Spinal cord (tissue), 10 donors: ENCODE data around the gene ASIC4. TPM values are rescaled to one million over a fixed set of nuclear protein-coding genes. Genes with fewer than 3 reads are reported as not detected.

Source experiments
- DNase-seq, 6 donors: peaks; one replicate each; pipeline versions ENCODE4 v3.0.0 to v3.0.0-alpha.2; 2013 to 2015; ENCODE audit warnings: low spot score in 6 of 6, low read depth in 4 of 6
- H3K27ac ChIP-seq: one replicate; pipeline ENCODE4 v1.5.1; 2013; ENCODE audit warnings: low read depth, low read length, control low read depth
- H3K27me3 ChIP-seq: one replicate; pipeline ENCODE4 v1.6.1; 2013; ENCODE audit warnings: low read length; ENCODE audit not compliant: control insufficient read depth, insufficient read depth
- H3K36me3 ChIP-seq: one replicate; pipeline ENCODE4 v1.6.1; 2013; ENCODE audit warnings: low read length; ENCODE audit not compliant: control insufficient read depth, insufficient read depth
- H3K4me1 ChIP-seq: one replicate; pipeline ENCODE4 v1.6.1; 2013; ENCODE audit warnings: low read length; ENCODE audit not compliant: control insufficient read depth, insufficient read depth
- H3K4me3 ChIP-seq: one replicate; pipeline ENCODE4 v1.5.1; 2013; ENCODE audit warnings: low read depth, low read length, control low read depth
- H3K9me3 ChIP-seq: one replicate; pipeline ENCODE4 v1.6.1; 2013; ENCODE audit warnings: low read length; ENCODE audit not compliant: control insufficient read depth, insufficient read depth
- WGBS: methylation state at CpG from one replicate; pipeline ENCODE4 v1.1.5; 2013; ENCODE audit warnings: missing lambda C conversion rate; ENCODE audit not compliant: insufficient coverage; 5-methylcytosine and 5-hydroxymethylcytosine counted together
- polyA plus RNA-seq, 2 donors: library from polyadenylated mRNA; unstranded; fragments of 120-200 nt; gene quantifications; one replicate each; pipeline ENCODE4 v1.2.1, GENCODE V29; 2013; ENCODE audit not compliant: insufficient read length in 2 of 2
- total RNA-seq, 2 donors: library from RNA; depleted of rRNA in 1 of 2; stranded (reverse); fragments of 120-200 nt in 1 of 2; fragments of >200 nt in 1 of 2; gene quantifications; one replicate each; pipeline versions ENCODE4 v1.2.3 to v1.2.4, GENCODE V29; 2013 to 2014
- donor health status: healthy.

ASIC4 gene
- total and polyA plus RNA-seq, 4 donors, result 8.2 to 47.2 (median 27.6) TPM

DNA sequence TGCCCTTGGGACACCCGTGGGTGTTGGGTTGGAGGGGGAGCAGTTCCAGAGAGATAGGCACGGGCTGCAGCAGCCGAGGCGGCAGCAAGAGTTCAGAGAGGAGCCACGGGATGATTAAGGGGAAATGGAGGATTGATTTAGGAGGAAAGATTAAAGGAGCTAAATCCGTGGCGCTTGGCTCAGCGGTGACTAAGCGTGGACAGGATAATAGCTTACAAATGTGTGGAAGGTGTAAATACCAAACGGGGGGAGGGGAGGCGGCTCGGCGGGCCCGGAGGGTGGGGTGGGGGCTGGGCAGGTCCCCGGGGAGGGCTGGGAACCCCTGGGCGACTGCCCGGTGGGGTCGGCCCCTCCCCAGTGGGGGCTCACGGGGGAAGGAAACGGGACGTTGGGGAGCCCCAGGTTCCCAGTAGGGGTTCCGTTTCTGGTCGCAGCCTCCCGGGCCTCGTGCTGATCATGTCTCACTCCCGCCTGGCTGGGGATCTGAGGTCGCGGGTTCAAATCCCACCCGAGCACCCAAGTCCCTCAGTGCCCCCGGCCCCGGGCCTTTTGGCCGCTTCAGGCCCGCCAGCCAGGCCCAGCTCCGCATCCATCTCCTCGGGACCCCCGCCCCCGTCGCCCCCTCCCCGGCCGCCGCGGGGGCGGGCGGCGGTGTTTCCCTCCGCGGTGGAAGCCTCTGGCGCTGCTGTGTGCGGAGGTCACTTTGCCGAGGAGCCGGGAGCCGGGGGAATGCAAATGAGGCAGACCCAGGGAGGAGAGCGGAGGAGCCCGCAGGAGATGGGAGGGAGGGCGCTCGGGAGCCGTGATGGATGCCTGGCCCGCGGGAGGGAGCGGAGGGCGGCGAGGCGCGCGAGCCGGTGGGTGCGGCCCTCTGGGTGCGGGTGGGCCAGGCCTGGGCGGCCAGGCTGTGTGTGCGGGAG, 8.1 kb downstream of the ASIC4 start:
- Histone ChIP-seq H3K9me3 (no peaks in the 10 kb centered on the region), H3K4me1 (peaks cover 79% of the 10 kb centered on the region), H3K27me3 (peaks cover 3% of the 10 kb centered on the region), H3K27ac (peak overlapping the region; percentile 25), H3K4me3 (peak overlapping the region; percentile 16), H3K36me3 (peaks cover 4% of the 10 kb centered on the region)
- peak in 2 of 6 donors; percentile 78 to 85 for DNase-seq
- WGBS, result 2% methylated on average over 60 of the region's 70 CpGs

DNA sequence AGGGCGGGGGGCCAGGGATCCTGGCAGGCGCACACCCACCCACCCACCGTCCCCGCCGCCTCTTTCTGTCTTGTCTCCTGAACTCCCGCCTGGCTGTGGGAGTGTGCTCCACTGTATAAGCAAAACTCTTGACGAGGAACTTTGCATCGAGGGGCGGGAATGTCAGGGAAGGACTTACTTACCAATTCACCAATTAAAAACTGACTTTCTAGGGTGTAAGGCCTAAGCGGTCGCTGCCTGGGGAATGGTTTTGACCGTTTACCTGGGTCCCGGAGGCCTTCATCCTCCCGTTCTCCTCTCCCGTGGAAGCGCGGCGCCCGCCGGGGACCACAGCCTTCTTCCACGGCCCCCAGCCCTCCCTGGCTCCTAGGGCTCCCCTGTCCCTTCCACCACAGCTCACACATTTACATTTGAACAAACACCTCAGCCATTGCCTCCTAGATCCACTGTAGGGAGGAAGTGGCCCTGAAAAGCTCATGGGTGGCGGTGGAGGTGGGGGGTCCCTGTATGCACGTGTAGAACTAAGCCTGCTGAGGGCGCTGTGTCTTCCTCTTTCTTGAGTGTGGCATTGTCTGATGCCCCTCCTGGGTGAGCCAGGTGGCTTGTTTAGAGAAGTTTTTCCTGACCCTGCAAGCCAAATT, 8.9 kb downstream of the ASIC4 start:
- whole genome bisulfite sequencing, result 28% methylated on average over 21 of the region's 24 CpGs
- H3K36me3 ChIP-seq, result peaks cover 4% of the 10 kb centered on the region
- H3K27ac ChIP-seq, result no peak overlapping the region
- H3K4me1 ChIP-seq, result peaks cover 74% of the 10 kb centered on the region
- no peaks in the 10 kb centered on the region for H3K9me3 ChIP-seq
- H3K4me3 ChIP-seq, result peak overlapping the region; percentile 16
- H3K27me3 ChIP-seq, result peaks cover 3% of the 10 kb centered on the region
- peak in 1 of 6 donors; percentile 57 for DNase-seq

DNA sequence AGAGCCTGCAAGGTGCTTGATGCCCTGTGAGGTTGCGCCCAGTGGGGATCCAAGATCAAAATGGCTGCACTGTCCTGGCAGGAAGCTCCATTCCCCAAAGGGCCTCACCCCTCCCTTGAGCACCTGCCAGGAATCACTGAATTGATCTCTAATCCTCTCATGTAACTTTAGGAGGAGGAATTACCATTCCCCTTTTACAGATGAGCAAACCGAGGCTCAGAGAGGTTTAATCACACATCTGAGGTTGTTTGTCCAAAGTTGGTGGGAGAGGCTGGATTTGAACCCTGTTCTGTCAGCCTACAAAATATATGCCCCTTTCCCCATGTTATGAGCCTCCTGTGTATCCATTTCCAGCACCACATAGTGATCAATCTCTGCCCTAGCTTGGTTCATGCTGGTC, 10.5 kb downstream of the ASIC4 start:
- Histone ChIP-seq H3K27ac (no peak overlapping the region), H3K4me3 (no peak overlapping the region), H3K27me3 (peaks cover 14% of the 10 kb centered on the region), H3K36me3 (peaks cover 4% of the 10 kb centered on the region), H3K4me1 (peaks cover 64% of the 10 kb centered on the region), H3K9me3 (no peaks in the 10 kb centered on the region)
- DNase-seq, result no peak
- whole genome bisulfite sequencing, result 100% methylated on average over 1 of the region's 2 CpGs

DNA sequence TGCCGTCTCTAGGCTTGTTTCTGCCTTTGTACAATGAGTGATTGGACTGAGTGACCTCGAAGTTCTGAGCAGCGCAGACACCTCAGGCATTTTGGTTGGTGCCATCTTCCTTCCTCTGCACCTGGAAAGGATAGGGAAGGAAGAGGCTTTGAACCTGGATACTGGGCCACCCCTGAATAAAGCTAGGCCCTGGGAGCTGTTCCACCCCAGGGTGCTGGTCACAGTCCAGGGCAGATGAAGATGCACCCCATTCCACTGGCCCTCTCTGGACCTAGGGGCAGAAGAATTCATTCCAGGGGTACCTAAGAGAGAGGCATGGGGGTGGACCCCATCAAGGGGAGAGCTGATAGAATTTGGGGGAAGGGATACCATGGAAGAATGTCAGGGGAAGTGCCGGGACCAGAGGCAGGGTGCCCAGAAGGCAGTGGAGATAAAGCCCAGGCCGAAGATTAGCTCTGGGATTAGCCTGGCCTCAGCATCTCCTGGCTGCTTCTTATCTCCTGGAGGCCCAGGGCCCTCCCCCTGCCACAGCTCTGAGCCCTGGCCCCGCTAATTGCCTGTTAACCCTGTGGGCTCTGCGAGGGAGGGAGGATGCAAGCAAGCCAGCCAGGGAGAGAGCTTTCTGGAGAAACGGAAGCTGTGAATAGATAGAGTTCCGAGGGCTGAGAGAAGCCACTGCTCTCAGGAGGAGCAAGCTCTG, 11.4 kb downstream of the ASIC4 start:
- no peaks in the 10 kb centered on the region for H3K9me3 ChIP-seq
- no peaks in the 10 kb centered on the region for H3K36me3 ChIP-seq
- DNase-seq, result no peak
- H3K27ac ChIP-seq, result no peak overlapping the region
- 66% methylated on average over 7 of the region's 9 CpGs for WGBS
- peaks cover 62% of the 10 kb centered on the region for H3K4me1 ChIP-seq
- no peak overlapping the region for H3K4me3 ChIP-seq
- H3K27me3 ChIP-seq, result peaks cover 19% of the 10 kb centered on the region

DNA sequence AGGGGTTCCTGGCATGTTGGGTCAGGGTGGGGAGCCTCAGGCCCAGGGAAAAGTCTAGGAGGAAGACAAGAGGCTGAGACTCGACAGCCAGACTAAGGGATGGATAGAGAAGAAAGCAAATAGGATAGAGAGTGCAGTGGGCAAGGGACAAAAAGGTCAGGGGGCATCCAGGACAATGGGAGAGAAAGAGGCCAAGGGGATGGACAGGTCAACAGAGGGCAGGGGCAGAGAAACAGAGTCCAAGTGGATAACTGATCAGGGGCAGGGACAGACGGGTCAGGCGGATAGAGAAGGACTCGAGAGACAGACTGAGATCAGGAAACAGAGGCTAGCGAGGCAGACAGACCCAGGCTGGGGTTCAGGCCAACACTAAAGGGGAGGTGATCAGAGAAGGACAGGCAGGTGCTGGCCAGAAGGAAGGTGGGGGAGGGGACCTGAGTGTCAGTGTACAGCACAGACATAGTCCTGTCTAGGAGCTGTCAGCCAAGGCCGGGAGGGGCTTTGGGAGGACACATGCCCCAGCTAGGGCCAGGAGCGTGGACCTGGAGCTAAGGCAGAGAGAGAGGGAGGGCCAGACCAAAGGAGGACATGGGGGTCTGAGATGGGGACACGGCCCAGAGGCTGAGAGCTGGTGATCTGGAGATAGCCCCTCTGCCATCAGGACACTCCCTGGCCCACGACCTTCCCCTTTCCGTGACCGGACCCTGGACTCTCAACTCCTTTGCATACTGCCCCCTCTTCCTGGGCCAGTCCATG, 12.2 kb downstream of the ASIC4 start:
- Histone ChIP-seq H3K4me3 (no peak overlapping the region), H3K36me3 (no peaks in the 10 kb centered on the region), H3K9me3 (no peaks in the 10 kb centered on the region), H3K4me1 (peaks cover 53% of the 10 kb centered on the region), H3K27me3 (peaks cover 19% of the 10 kb centered on the region), H3K27ac (no peak overlapping the region)
- no peak for DNase-seq
- 70% methylated on average over 10 of the region's 11 CpGs for WGBS

DNA sequence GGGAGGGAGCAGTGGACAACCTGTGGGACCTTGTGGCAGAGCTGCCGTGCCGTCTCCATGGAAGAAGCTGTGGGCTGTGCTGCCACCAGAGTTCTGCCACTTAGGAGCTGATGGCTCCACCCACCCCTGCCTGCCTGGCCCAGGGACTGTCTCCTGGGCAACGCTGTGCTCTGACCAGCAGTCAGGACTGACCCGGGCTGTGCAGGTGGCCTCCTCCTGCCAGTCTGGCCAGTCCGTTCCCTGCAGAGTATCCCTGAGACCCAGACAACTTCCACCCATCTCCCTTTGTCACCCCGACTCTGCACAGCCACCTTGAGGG, 12.8 kb downstream of the ASIC4 start:
- Histone ChIP-seq H3K36me3 (peaks cover 4% of the 10 kb centered on the region), H3K27ac (no peak overlapping the region), H3K4me1 (peaks cover 48% of the 10 kb centered on the region), H3K4me3 (no peak overlapping the region), H3K9me3 (no peaks in the 10 kb centered on the region), H3K27me3 (peaks cover 21% of the 10 kb centered on the region)
- DNase-seq, result peak in 1 of 6 donors; percentile 27
- 26% methylated on average over 5 of the region's 6 CpGs for WGBS

DNA sequence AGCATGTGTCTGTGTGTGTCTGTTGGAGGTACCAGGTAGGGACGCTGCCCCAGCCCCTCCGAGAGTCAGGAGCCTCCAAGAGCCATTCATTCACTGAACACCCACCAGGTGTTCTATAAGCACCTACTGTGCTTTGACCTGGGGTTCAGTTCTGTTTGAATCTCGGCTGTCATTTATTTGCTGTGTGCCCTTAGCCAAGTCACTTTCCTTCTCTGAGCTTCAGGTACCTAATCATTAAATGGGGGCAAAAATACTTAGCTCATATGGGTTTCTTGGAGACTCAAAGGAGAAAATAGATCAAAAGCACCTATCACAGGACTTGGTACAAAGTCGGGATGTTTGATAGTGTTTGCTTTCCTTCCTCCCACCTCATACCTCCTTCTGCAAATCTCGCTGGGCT, 13.2 kb downstream of the ASIC4 start:
- whole genome bisulfite sequencing, result 50% methylated on average over 2 of the region's 5 CpGs
- H3K4me1 ChIP-seq, result peaks cover 44% of the 10 kb centered on the region
- H3K9me3 ChIP-seq, result no peaks in the 10 kb centered on the region
- H3K27me3 ChIP-seq, result peaks cover 21% of the 10 kb centered on the region
- DNase-seq, result no peak
- no peak overlapping the region for H3K27ac ChIP-seq
- peaks cover 7% of the 10 kb centered on the region for H3K36me3 ChIP-seq
- H3K4me3 ChIP-seq, result no peak overlapping the region

DNA sequence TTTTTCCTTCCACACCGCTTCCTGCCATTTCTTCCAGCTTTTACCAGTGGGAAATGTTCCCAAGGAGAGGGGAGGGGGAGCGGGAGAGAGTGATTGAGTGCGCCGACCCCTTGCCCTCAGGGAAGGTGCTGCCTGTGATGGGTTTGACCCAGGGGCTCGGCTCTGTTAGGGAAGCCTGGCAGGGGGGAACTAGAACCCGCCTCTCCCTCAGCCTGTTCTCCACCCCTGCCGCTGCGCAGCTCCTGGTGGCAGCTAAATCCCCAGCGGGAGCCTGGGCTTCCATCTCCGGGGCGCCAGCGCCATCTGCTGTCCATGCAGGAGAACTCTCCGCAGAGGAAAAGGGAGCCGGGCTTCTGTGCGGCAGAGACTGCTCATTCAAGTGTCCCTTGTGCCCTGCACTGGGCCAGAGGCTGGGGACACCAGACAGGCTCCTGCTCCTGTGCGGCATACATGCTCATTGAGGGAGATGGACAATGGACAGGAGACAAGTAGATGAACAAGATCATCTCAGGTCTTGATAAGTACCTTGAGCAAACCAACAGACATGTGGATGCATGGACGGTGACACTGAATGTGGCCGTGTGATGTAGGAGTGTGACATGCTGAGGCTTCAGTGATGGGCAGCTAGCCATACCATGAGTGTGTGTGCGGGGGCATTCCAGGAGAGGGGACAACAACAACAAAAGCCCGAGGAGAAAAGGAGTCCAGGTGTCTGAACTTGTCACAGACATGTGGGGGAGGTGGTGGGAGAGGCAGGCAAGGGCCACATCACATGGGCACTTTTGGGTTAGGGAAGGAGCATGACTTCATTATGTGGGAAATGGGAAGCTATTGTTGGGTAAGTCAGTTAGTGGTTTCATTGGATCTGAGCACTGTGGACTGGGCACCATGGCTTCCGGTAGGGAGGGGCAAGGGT, 16.0 kb downstream of the ASIC4 start:
- Histone ChIP-seq H3K4me3 (peak overlapping the region; percentile 29), H3K4me1 (peaks cover 35% of the 10 kb centered on the region), H3K27me3 (peaks cover 18% of the 10 kb centered on the region), H3K36me3 (peaks cover 17% of the 10 kb centered on the region), H3K9me3 (no peaks in the 10 kb centered on the region), H3K27ac (no peak overlapping the region)
- 17% methylated on average over 20 of the region's 21 CpGs for WGBS
- peak in 5 of 6 donors; percentile 74 to 96 (median 79) for DNase-seq
